Kidney (tissue), 14 donors: Measurements from ENCODE around the gene MAP3K15. TPM values are rescaled to one million over a fixed set of nuclear protein-coding genes. Genes with fewer than 3 reads are reported as not detected.

Experiments
- DNase-seq, 5 donors: peaks; one replicate each; pipeline ENCODE4 v3.0.0-alpha.2; 2013 to 2020
- FAIRE-seq: peaks from 2 replicates; lab custom pipeline; 2012; peaks lifted over from hg19 to GRCh38; lab: Jason Lieb, UNC
- H3K27ac ChIP-seq, 2 donors: one replicate each; pipeline ENCODE4 v1.7.0; 2013; ENCODE audit warnings: low read depth in 2 of 2, low read length in 2 of 2, inconsistent platforms in 1 of 2
- H3K27me3 ChIP-seq: one replicate; pipeline ENCODE4 v1.7.1; 2013; ENCODE audit warnings: low read length, inconsistent platforms; ENCODE audit not compliant: control insufficient read depth, insufficient read depth
- H3K36me3 ChIP-seq, 3 donors: one replicate each; pipeline versions ENCODE4 v1.7.0 to v1.7.1; 2013; ENCODE audit warnings: low read length in 3 of 3, control low read depth in 1 of 3, inconsistent platforms in 1 of 3; ENCODE audit not compliant: insufficient read depth in 3 of 3, control insufficient read depth in 2 of 3
- H3K4me1 ChIP-seq, 3 donors: one replicate each; pipeline versions ENCODE4 v1.7.0 to v1.7.1; 2013; ENCODE audit warnings: low read length in 3 of 3, inconsistent platforms in 1 of 3, low read depth in 1 of 3; ENCODE audit not compliant: control insufficient read depth in 2 of 3, insufficient read depth in 2 of 3
- H3K4me3 ChIP-seq, 3 donors: one replicate each; pipeline versions ENCODE4 v1.7.0 to v1.8.1; 2013; ENCODE audit warnings: low read length in 3 of 3, control low read depth in 1 of 3, inconsistent platforms in 1 of 3
- H3K9ac ChIP-seq, 3 donors: one replicate each; pipeline versions ENCODE4 v1.7.0 to v1.7.1; 2013; ENCODE audit warnings: low read length in 3 of 3, control low read depth in 1 of 3, inconsistent platforms in 1 of 3
- H3K9me3 ChIP-seq, 3 donors: one replicate each; pipeline versions ENCODE4 v1.7.0 to v1.7.1; 2013; ENCODE audit warnings: low read length in 3 of 3, control low read depth in 1 of 3, inconsistent platforms in 1 of 3; ENCODE audit not compliant: control insufficient read depth in 2 of 3, insufficient read depth in 1 of 3
- CTCF ChIP-seq: IDR thresholded peaks from 3 replicates; pipeline ENCODE4 v1.5.1; 2012; ENCODE audit warnings: mild to moderate bottlenecking, moderate library complexity, borderline replicate concordance; ENCODE audit not compliant: insufficient read depth; ENCODE audit errors: extremely low read depth
- intact Hi-C: fragments of 100-400 bp; cut with DNase I; formaldehyde crosslinking; loops from one replicate; pipeline ENCODE4 v1.11.1; 2022
- polyA plus RNA-seq: library from polyadenylated mRNA; stranded (reverse); fragments of 350-450 nt; fragmentation: Illumina TruSeq; extraction: RNeasy Lipid Tissue Mini Kit (QIAGEN cat#74804); gene quantifications from one replicate; pipeline ENCODE4 v1.2.3, GENCODE V29; 2014; ENCODE audit warnings: low read depth, low replicate concordance; ENCODE audit not compliant: insufficient read depth
- total RNA-seq: library from RNA; stranded (reverse); fragmentation: NEBNext Ultra II Directional; extraction: Animal tissue kit (Norgen Biotek cat#: 25700); gene quantifications from one replicate; pipeline ENCODE4 v1.2.1, GENCODE V29; 2021
- donor health status: control.
- donor health status: control.
- donor health status: control.
- donor health status: control.
- donor health status: control.
- donor health status: DM: yes; HTN: yes; CAD: no.
- donor health status: Normal renal cell carcinoma (clear cell type).

Gene MAP3K15
- total and polyA plus RNA-seq, 2 donors from 2014 or later = 3.7 to 5.0 TPM

- intact Hi-C loops = loop anchor here (10.0 kb wide), 1 partner anchor 932 kb away; no protein-coding TSS in a partner anchor
Observed at GRCh38 chrX:19326567-19326966, 188.7 kb downstream of the MAP3K15 start.

More at GRCh38 chrX:19326567-19326966, 188.7 kb downstream of the MAP3K15 start:
- Histone ChIP-seq H3K4me1 (no peaks in the 10 kb centered on the region), H3K36me3 (no peaks in the 10 kb centered on the region), H3K9me3 (no peaks in the 10 kb centered on the region), H3K27ac (no peak overlapping the region), H3K4me3 (no peak overlapping the region), H3K27me3 (no peaks in the 10 kb centered on the region), H3K9ac (no peak overlapping the region)
- FAIRE-seq (no peak), DNase-seq (no peak)
- no peak for TF ChIP-seq CTCF

Other genes starting within 250 kb of the MAP3K15 start
- gene PDHA1, start 171.6 kb downstream of the MAP3K15 start, total RNA-seq = 206 TPM
- gene PDHA1, start 171.6 kb downstream of the MAP3K15 start, polyA plus RNA-seq = 526 TPM